H1 (cell line): Measurements from ENCODE around the gene KRTAP2-3. TPM values are rescaled to one million over a fixed set of nuclear protein-coding genes. Genes with fewer than 3 reads are reported as not detected.
"Not testable (repeated sequence)": the region's sequence is repeated elsewhere in the genome, so short reads cannot be mapped to it uniquely, and the experiment has no call there.

Source experiments
- CTCF ChIA-PET: fragments of 300-600 bp; sonication (Branson Sonifier 250); formaldehyde crosslinking; loops from one replicate; lab custom pipeline; 2021; ENCODE audit not compliant: partially characterized antibody; lab: Charles Lee
- POLR2A ChIA-PET: fragments of 300-600 bp; sonication (Branson Sonifier 250); formaldehyde crosslinking; loops from one replicate; lab custom pipeline; 2021; ENCODE audit warnings: inconsistent platforms; ENCODE audit not compliant: partially characterized antibody; lab: Charles Lee
- DNase-seq, 2 experiments: peaks; one replicate each; pipeline versions ENCODE4 v3.0.0 to v3.0.0-alpha.2; 2010 to 2022; ENCODE audit warnings: low spot score in 2 of 2, low read depth in 1 of 2, mixed read lengths in 1 of 2
- FAIRE-seq: peaks from 2 replicates; lab custom pipeline; 2011; peaks lifted over from hg19 to GRCh38; lab: Jason Lieb, UNC
- H2AFZ ChIP-seq: 2 replicates; pipeline ENCODE4 v1.8.1; 2012; ENCODE audit warnings: low read length, inconsistent platforms
- H2AK5ac ChIP-seq: 2 replicates; pipeline ENCODE4 v1.6.1; 2013; ENCODE audit warnings: low read depth, low read length
- H2BK120ac ChIP-seq: replicated peaks from 2 replicates; pipeline ENCODE3; 2013; ENCODE audit warnings: low read depth, low read length, inconsistent platforms
- H2BK12ac ChIP-seq: 2 replicates; pipeline ENCODE4 v1.6.1; 2013; ENCODE audit warnings: low read depth, low read length
- H2BK15ac ChIP-seq: 2 replicates; pipeline ENCODE4 v1.6.1; 2013; ENCODE audit warnings: low read length
- H2BK20ac ChIP-seq: 2 replicates; pipeline ENCODE4 v1.6.1; 2013; ENCODE audit warnings: low read length
- H2BK5ac ChIP-seq: 2 replicates; pipeline ENCODE4 v1.6.1; 2013; ENCODE audit warnings: low read depth, low read length
- H3K14ac ChIP-seq: 2 replicates; pipeline ENCODE4 v1.6.1; 2013; ENCODE audit warnings: inconsistent platforms; ENCODE audit not compliant: insufficient read length
- H3K18ac ChIP-seq: 2 replicates; pipeline ENCODE4 v1.6.1; 2013; ENCODE audit warnings: low read length; ENCODE audit errors: extremely low read depth
- H3K23ac ChIP-seq: 2 replicates; pipeline ENCODE4 v1.6.1; 2013; ENCODE audit warnings: inconsistent platforms; ENCODE audit not compliant: insufficient read length
- H3K23me2 ChIP-seq: 2 replicates; pipeline ENCODE4 v1.6.1; 2013; ENCODE audit warnings: low read depth, low read length
- H3K27ac ChIP-seq: 2 replicates; pipeline ENCODE4 v1.6.1; 2011; ENCODE audit warnings: low read depth, low read length, inconsistent platforms
- H3K27me3 ChIP-seq, 4 experiments: replicated peaks in 1 of 4; 1 replicate in 1 of 4; 2 replicates in 3 of 4; pipeline versions ENCODE4 v1.6.1 to v1.8.1; 2011 to 2013; ENCODE audit warnings: low read length in 3 of 4, mild to moderate bottlenecking in 3 of 4, inconsistent platforms in 2 of 4, mixed read lengths in 2 of 4, moderate library complexity in 1 of 4; ENCODE audit not compliant: control insufficient read depth in 3 of 4, insufficient read depth in 3 of 4; ENCODE audit errors: extremely low read depth in 1 of 4
- H3K36me3 ChIP-seq, 4 experiments: 2 replicates each; pipeline versions ENCODE4 v1.6.1 to v1.8.1; 2011 to 2013; ENCODE audit warnings: mild to moderate bottlenecking in 4 of 4, low read length in 3 of 4, moderate library complexity in 2 of 4, control low read depth in 1 of 4, inconsistent platforms in 1 of 4; ENCODE audit not compliant: insufficient read depth in 4 of 4, control insufficient read depth in 2 of 4
- H3K4ac ChIP-seq: replicated peaks from 2 replicates; pipeline ENCODE3; 2013; ENCODE audit warnings: low read length, low read depth, mixed read lengths, inconsistent platforms; ENCODE audit not compliant: insufficient read length
- H3K4me1 ChIP-seq, 4 experiments: replicated peaks in 1 of 4; 1 replicate in 1 of 4; 2 replicates in 3 of 4; pipeline versions ENCODE4 v1.6.1 to v1.8.1; 2011 to 2013; ENCODE audit warnings: low read length in 3 of 4, inconsistent platforms in 2 of 4, mixed read lengths in 1 of 4; ENCODE audit not compliant: insufficient read depth in 4 of 4, control insufficient read depth in 3 of 4
- H3K4me2 ChIP-seq, 2 experiments: 2 replicates each; pipeline versions ENCODE4 v1.6.1 to v1.8.1; 2011 to 2013; ENCODE audit warnings: low read depth in 2 of 2, low read length in 2 of 2, control low read depth in 1 of 2, inconsistent platforms in 1 of 2, mild to moderate bottlenecking in 1 of 2; ENCODE audit not compliant: insufficient read depth in 1 of 2
- H3K4me3 ChIP-seq, 4 experiments: fragments of 200-600, 300-600 bp in 1 of 4; sonication (generic), shearing (Covaris generic), sonication (Bioruptor Twin) in 1 of 4; 2 replicates each; pipeline versions ENCODE4 v1.5.1 to v1.8.1; 2011 to 2016; ENCODE audit warnings: low read length in 4 of 4, low read depth in 3 of 4, control low read depth in 2 of 4, inconsistent platforms in 2 of 4, mild to moderate bottlenecking in 2 of 4, mixed read lengths in 1 of 4, moderate library complexity in 1 of 4; ENCODE audit not compliant: insufficient read depth in 2 of 4; ENCODE audit errors: extremely low read depth in 1 of 4
- H3K56ac ChIP-seq: replicated peaks from 2 replicates; pipeline ENCODE3; 2013; ENCODE audit warnings: low read depth, mild to moderate bottlenecking, mixed read lengths, low read length, inconsistent platforms; ENCODE audit not compliant: insufficient read length
- H3K79me1 ChIP-seq: 2 replicates; pipeline ENCODE4 v1.6.1; 2013; ENCODE audit warnings: low read depth, low read length, control low read depth
- H3K79me2 ChIP-seq, 2 experiments: 2 replicates each; pipeline versions ENCODE4 v1.6.1 to v1.8.1; 2012 to 2013; ENCODE audit warnings: low read length in 2 of 2, mild to moderate bottlenecking in 2 of 2, inconsistent platforms in 1 of 2; ENCODE audit not compliant: insufficient read depth in 2 of 2, control insufficient read depth in 1 of 2
- H3K9ac ChIP-seq, 4 experiments: replicated peaks in 1 of 4; 1 replicate in 1 of 4; 2 replicates in 3 of 4; pipeline versions ENCODE4 v1.6.1 to v1.8.1; 2011 to 2013; ENCODE audit warnings: low read depth in 3 of 4, low read length in 3 of 4, control low read depth in 2 of 4, mild to moderate bottlenecking in 2 of 4, moderate library complexity in 2 of 4, inconsistent platforms in 1 of 4; ENCODE audit errors: extremely low read depth in 1 of 4
- H3K9me3 ChIP-seq, 2 experiments: 2 replicates each; pipeline versions ENCODE4 v1.6.1 to v1.8.1; 2012 to 2013; ENCODE audit warnings: mild to moderate bottlenecking in 2 of 2, moderate library complexity in 2 of 2, control low read depth in 1 of 2, inconsistent platforms in 1 of 2, low read depth in 1 of 2, low read length in 1 of 2, mixed read lengths in 1 of 2; ENCODE audit not compliant: insufficient read depth in 2 of 2
- H4K20me1 ChIP-seq, 2 experiments: replicated peaks in 1 of 2; 2 replicates each; pipeline versions ENCODE3 to v1.8.1; 2011 to 2013; ENCODE audit warnings: inconsistent platforms in 2 of 2, low read length in 2 of 2, mild to moderate bottlenecking in 1 of 2; ENCODE audit not compliant: insufficient read depth in 2 of 2, control insufficient read depth in 1 of 2
- H4K5ac ChIP-seq: 2 replicates; pipeline ENCODE4 v1.6.1; 2013; ENCODE audit warnings: low read length, low read depth, mixed read lengths, inconsistent platforms; ENCODE audit not compliant: insufficient read length
- H4K8ac ChIP-seq: 2 replicates; pipeline ENCODE4 v1.8.0; 2013; ENCODE audit warnings: mild to moderate bottlenecking, moderate library complexity, low read length, inconsistent platforms; ENCODE audit not compliant: insufficient read depth; ENCODE audit errors: extremely low read depth
- H4K91ac ChIP-seq: replicated peaks from 2 replicates; pipeline ENCODE3; 2013; ENCODE audit warnings: low read length, mixed read lengths, inconsistent platforms; ENCODE audit not compliant: insufficient read length
- WGBS, 2 experiments: shearing (Covaris generic) in 1 of 2; methylation state at CpG; one replicate each; pipeline versions ENCODE4 v1.1.6 to v1.1.7; 2013 to 2015; ENCODE audit warnings: low lambda C conversion rate in 2 of 2, mixed read lengths in 2 of 2, inconsistent platforms in 1 of 2, low coverage in 1 of 2, missing lambda C conversion rate in 1 of 2; ENCODE audit not compliant: insufficient replicate concordance in 2 of 2, insufficient coverage in 1 of 2, insufficient read length in 1 of 2; ENCODE audit errors: extremely low coverage in 1 of 2, missing lambda C conversion rate in 1 of 2; 5-methylcytosine and 5-hydroxymethylcytosine counted together
- polyA plus RNA-seq, 7 experiments: library from polyadenylated mRNA; depleted of rRNA in 3 of 7; stranded (reverse) in 5 of 7; unstranded in 2 of 7; fragments of >200 nt in 5 of 7; fragments of 200-250 nt in 2 of 7; gene quantifications; 1 replicate in 5 of 7; 2 replicates in 1 of 7; 4 replicates in 1 of 7; pipeline versions ENCODE4 v1.2.1 to v1.2.3, GENCODE V29; 2011 to 2013; ENCODE audit warnings: missing spikeins in 2 of 7, mixed read lengths in 2 of 7
- total RNA-seq: library from RNA; stranded (reverse); fragmentation: NEBNext Ultra II Directional; extraction: Animal tissue kit (Norgen Biotek cat#: 25700); gene quantifications from 2 replicates; pipeline ENCODE4 v1.2.1, GENCODE V29; 2021

Gene KRTAP2-3
- total and polyA plus RNA-seq, 2 of the 8 experiments (the other 6 are each of a cell fraction or from before 2014, with no cell fraction given): not detected

DNA sequence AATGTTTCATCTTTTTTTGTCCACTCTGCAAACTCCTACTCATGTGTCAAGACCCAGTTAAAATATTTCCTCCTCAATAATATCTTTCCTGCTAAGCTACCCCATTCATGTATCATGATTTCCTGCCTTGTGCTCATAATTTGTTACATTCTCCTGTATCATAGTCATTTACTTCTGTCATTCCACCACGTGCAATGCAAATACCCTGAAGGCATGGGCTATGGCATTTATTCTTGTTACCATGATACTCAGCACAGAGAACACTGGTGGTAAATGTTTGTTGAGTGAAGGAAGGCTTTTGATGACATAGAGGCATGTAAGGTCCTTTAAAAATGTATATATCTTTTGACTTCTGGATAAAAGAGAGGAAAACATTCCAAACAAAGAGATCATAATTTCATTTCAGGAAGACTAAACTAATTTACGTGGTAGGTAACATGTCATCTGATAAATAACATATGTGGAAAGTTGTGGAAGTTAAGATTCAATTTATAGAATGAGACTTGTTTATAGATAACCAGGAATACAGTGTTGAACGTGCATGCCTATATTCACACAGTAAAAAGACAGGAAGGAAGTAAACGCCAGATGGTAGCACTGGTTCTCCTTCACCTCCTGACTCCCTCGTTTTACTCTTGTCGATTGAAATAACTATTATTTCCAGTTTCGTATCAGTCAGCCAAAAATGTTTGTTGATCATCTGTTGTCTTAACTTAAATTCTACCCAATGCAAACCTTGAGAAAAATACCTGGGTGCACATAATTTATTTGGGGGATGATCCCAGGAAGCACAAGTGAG, 40.0 kb upstream of the KRTAP2-3 start:
- H2BK5ac ChIP-seq, H3K23ac ChIP-seq, H2AFZ ChIP-seq, H2BK20ac ChIP-seq, H3K56ac ChIP-seq, H3K79me2 ChIP-seq, DNase-seq, H3K4ac ChIP-seq, H3K4me2 ChIP-seq, H3K79me1 ChIP-seq, H3K36me3 ChIP-seq, POLR2A ChIA-PET, H2BK120ac ChIP-seq, FAIRE-seq, H3K27ac ChIP-seq, H4K8ac ChIP-seq, H4K20me1 ChIP-seq, H2BK15ac ChIP-seq, H3K18ac ChIP-seq, H3K4me1 ChIP-seq, H4K91ac ChIP-seq, H3K27me3 ChIP-seq, H2BK12ac ChIP-seq, H3K9ac ChIP-seq, H2AK5ac ChIP-seq, H3K9me3 ChIP-seq, H3K23me2 ChIP-seq, H3K4me3 ChIP-seq, H4K5ac ChIP-seq, H3K14ac ChIP-seq, CTCF ChIA-PET: not testable (repeated sequence)
- 90% methylated on average over 7 of the region's 7 CpGs; no CpG with 5 or more reads in 1 of the 2 experiments for WGBS, 2 experiments
